ENCODE results near the gene BICRA.
"Not testable (repeated sequence)": the region's sequence is repeated elsewhere in the genome, so short reads cannot be mapped to it uniquely, and the experiment has no call there.

Gene BICRA

DNA sequence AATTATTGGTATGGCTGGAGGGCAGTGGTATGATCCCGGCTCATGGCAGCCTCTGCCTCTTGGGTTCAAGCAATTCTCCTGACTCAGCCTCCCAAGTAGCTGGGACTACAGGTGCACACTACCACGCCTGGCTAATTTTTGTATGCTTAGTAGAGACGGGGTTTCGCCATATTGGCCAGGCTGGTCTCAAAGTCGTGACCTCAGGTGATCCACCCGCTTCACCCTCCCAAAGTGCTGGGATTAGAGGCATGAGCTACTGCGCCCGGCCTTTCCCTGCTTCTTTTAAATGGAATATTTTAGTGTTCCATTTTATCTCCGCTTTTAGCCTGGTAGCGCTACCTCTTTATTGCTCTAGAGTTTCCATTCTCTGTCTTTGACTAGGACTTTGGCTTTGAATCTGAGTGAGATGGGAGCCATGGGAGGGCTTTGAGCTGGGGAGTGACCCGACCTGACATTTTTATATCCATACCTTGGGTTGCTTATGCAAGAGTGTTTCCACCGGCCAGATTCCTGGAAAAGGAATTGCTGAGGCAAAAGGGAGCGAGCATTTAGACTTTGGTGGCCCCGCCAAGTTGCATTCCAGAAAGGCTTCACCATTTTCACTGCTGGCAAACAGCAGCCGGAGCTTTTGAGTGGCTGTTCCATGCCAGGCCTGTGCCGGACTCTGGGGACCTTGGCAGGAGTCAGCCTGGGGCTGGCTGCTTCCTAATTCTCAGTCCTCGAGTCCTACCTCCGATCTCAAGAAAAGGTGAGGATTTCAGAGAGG is 22.9 kb downstream of the BICRA start:
- DNase-seq = no peak

DNA sequence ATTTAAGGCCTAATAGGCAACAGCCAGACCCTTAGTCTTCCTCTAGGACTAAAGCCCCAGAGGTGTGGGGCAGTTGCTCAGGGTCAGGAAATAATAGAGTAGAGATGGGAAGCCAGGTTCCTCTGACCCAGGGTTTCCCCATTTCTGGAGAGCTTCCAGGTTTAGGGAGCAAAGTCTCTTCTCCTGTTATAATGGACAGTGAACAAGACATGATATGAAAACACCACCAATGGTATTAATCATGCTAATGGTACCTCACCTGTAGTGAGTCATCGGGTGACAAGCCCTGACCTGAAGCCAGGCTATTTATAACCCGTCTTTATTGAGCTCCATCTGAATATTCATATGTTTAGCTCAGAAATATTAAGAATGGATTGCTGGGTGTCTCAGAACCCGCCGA is 24.6 kb downstream of the BICRA start:
- DNase-seq = no peak

DNA sequence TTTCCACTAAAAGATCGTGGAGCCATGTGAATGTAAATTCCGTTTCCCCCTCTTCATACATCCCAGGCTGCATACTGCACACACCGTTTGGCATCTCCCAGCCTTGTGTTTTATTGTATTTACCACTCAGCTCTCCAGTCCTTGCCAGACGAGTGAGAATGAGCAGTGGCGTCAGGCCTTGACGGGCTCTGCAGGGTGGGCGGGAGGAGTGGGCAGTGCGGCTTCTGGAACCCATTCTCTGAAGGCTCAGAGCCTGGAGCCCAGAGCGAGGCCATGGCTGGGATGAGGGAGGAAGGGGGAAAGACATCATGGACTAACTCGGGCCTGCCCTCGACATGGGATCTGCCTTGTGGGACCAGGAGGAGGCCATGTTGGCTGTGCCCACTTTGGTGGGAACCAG is 25.1 kb downstream of the BICRA start:
- no peak for DNase-seq

- not testable (repeated sequence) for DNase-seq
Observed at GRCh38 chr19:47635152-47635754, 26.3 kb downstream of the BICRA start.

GRCh38 chr19:47637550-47637949 is 28.6 kb downstream of the BICRA start:
- DNase-seq = no peak

GRCh38 chr19:47641891-47642485 is 33.1 kb downstream of the BICRA start:
- DNase-seq = no peak

DNA sequence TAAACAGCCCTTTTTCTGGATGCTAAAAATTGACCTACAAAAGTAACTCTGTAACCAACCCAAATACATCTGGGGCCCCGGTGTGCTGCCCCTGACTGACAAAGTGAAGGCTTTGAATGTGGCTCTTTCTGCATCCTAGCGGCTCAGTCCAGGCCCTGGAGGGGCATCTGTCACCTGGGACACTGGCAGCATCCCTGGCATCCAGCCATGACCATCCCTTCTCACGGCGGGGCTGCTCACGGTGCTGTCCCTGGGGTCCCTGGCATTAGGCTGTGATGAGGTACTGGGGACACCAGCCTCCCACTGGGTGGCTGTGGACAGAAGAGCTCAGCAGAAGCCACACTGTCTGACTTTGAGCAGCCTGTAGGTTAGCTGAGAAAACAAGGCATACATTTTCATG is 34.3 kb downstream of the BICRA start:
- no peak for DNase-seq

DNA sequence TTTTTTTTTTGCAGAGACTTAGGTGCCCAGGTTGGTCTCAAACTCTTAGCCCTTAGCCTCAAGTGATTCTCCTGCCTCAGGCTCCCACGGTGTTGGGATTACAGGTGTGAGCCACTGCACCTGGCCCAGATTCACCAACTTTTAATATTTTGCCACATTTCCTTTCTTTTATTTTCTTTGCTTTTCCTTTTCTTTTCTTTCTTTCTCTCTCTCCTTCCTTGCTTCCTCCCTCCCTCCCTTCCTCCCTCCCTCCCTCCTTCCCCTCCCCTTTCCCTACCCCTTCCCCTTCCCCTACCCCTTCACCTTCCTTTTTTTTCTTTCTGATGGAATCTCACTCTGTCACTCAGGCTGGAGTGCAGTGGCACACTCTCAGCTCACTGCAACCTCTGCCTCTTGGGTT is 35.3 kb downstream of the BICRA start:
- no peak for DNase-seq

GRCh38 chr19:47644743-47645482 is 36.0 kb downstream of the BICRA start:
- DNase-seq = no peak

- DNase-seq = no peak
Observed at GRCh38 chr19:47646924-47647323, 38.0 kb downstream of the BICRA start.

DNA sequence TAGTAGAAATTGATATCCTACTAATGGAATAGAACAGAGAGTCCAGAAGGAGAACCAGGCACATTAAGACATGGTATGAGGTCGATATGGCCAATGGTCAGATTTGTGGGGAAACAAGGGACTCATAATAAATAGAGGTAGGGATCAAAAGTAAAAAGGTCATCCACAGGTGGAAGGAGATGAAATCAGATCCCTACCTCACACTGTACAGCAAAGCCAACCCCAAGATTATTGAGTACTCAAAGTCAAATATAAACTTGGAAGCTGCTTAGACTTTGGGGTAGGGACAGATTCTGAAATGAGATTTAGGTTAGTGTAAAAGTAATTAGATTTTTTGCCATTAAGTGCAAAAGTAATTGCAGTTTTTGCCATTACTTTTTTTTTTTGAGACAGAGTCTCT is 40.7 kb downstream of the BICRA start:
- DNase-seq = no peak

- no peak for DNase-seq
Observed at GRCh38 chr19:47650700-47651099, 41.8 kb downstream of the BICRA start.

DNA sequence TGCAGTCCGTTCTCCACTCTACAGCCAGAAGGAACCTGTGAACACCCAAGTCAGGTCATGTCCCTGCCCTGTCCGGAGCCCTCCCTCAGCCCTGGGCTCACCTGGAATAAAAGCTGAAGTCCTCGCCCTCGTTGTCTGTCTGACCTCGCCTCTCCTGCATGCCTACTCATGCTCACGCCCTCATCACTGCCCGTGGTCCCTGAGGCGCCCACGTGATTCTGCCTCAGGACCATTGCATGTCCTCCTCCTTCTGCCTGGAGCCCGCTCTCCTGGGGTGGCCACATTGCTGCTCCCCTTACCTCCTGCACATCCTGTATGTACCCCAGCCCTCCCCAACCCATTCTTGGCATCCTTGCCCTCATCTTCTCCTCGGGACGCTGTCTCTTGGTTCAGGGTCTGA is 42.2 kb downstream of the BICRA start:
- no peak for DNase-seq

- DNase-seq = no peak
Observed at GRCh38 chr19:47651691-47652090, 42.8 kb downstream of the BICRA start.

DNA sequence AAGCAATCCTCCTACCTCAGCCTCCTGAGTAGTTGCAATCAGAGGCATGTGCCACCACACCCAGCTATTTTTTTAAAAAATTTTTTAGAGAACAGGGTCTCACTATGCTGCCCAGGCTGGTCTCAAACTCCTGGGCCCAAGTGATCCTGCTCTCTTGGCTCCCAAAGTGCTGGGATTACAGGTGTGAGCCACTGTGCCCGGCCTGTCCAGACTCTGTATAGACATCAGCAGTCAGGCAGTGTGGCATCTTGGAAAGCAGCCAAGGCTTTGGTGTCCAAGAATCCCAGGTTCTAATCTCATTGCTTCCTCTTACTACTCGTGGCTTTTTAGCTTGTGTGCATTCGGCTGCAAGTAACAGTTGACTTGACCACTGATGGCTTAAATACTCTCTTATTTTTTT is 43.4 kb downstream of the BICRA start:
- no peak for DNase-seq

- DNase-seq = no peak
Observed at GRCh38 chr19:47653856-47654255, 44.9 kb downstream of the BICRA start.

DNA sequence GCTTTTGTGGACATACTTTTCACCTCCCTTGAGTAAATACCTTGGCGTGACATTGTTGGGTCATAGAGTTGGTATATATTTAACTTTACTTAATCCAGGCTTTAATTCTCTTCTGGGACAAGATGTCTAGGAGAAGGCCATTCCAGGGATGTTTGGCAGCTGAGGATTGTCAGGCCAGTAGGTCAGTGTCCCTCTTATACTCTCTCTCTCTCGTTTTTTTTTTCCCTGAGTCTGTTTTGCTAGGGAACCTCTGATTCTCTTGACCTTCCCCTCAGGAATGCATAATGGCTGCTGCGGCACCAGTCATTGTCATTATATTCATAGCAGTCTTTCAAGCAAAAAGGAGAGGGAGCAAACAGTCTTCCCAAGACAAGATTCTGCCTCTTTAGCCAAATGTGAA is 48.8 kb downstream of the BICRA start:
- no peak for DNase-seq

DNA sequence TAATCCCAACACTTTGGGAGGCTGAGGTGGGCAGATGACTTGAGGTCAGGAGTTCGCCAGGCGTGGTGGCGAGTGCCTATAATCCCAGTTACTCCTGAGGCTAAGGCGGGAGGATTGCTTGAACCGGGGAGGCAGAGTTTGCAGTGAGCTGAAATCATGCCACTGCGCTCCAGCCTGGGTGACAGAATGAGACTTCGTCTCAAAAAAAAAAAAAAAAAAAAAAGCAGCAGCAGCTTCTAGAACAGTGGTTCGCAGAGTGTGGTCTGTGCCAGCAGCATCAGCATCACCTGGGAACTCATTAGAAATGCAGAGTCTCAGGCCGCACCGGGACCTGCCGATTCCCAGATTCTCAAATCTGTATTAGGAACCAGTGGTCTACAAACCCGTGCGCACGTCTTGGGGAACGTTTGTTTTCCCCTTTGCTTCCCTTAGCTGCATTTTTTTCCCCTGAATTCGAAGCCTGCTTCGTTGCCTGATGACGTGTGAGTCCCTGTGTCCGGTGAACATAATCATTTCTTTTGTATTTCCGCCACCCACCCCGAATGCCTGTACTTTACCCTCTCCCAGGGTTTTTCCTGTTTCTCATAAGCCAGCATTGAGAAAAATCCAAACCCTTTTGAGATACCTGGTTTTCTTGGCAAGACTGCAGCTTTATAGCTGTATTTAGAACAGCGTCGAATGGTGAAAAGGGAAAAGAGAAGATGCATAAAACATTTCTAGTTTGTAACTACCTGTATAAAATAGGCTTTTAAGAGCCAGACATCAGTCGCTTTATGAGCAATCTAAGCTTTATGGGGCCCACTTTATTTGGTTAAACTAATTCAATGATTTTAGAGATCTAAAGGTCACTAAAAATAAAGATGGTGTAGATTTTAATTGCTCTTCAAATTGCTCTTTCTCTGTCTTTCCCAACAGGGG is 49.8 kb downstream of the BICRA start:
- no peak for DNase-seq

DNA sequence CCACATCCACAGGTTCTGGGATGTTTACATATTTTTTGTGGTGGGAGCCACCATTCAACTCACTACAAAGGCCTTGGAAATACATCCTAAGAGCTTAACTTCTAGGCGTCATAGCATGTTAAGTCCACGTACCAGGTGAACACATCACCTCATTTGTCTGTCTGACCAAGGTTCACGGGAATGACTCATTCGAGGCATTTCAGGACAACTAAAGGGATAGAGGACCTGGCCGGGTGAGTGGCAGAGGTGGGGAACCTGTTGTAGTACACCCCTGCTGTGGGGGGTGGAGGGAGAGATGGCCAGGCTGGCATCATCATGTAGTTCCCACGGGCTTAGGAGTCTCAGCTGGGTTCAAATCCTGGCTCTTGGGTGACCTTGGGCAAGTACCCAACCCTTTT is 51.5 kb downstream of the BICRA start:
- no peak for DNase-seq

- DNase-seq = no peak
Observed at GRCh38 chr19:47661161-47661560, 52.2 kb downstream of the BICRA start.

GRCh38 chr19:47661611-47662010 is 52.7 kb downstream of the BICRA start:
- DNase-seq = no peak

DNA sequence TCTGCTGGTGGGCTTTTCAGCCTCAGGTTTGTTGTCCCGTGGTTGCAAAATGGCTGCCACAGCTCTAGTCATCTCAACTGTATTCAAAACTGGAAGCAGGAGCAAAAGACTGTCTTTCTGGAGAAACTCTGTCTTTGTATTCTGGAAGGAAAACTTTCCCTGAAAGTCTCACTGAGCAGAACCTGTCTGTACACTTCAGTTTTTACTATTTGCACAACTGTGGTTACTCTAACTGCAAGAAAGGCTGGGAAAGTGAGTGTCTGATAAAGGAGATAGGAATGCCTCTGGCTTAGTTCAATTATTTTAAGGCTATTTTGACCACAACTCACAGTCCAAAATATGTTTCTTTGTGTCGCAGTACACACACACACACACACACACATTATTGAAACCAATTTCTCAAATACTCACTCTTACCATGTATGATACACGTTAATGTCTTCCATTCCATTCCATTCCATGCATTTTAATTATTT is 54.5 kb downstream of the BICRA start:
- DNase-seq = no peak

Measured in GDM1 (cell line).